ENCODE measurements around the gene CPEB3. TPM values are rescaled to one million over a fixed set of nuclear protein-coding genes. Genes with fewer than 3 reads are reported as not detected.
A peak's percentile ranks its signal among the peaks of the same experiment; 100 is the strongest.

The CPEB3 gene
- total and polyA plus RNA-seq, 12 donors = 0.71 to 17.6 (median 13.3) TPM

GRCh38 chr10:92239151-92239599 is 51.7 kb downstream of the CPEB3 start:
- H3K9me3 ChIP-seq = no peaks in the 10 kb centered on the region
- H3K36me3 ChIP-seq = peaks cover 0 to 17% (median 0%) of the 10 kb centered on the region in 9 donors
- peaks cover 3 to 72% (median 42%) of the 10 kb centered on the region in 9 donors for H3K4me1 ChIP-seq
- H3K27ac ChIP-seq = peak overlapping the region; percentile 77 to 94 (median 87)
- H3K4me3 ChIP-seq = peak overlapping the region; percentile 58 to 91 (median 76)
- intact Hi-C loops (cut with DNase I) = loop anchor here in 6 of 10 donors (2.0 to 10.0 kb wide), 5 partner anchors 52 to 152 kb away; partner anchors contain the start of genes CPEB3 (in 2 of the 6) and MARCHF5 (in 2 of the 6)
- no peak for TF ChIP-seq CTCF (IDR thresholded peaks at IDR 0.05)
- ATAC-seq (peak in 3 of 8 donors; percentile 1 to 53 (median 9)), DNase-seq (no peak)
- H3K27me3 ChIP-seq = no peaks in the 10 kb centered on the region
- 11 to 14% methylated on average over 26 to 27 of the region's 27 CpGs for WGBS, 2 donors

DNA sequence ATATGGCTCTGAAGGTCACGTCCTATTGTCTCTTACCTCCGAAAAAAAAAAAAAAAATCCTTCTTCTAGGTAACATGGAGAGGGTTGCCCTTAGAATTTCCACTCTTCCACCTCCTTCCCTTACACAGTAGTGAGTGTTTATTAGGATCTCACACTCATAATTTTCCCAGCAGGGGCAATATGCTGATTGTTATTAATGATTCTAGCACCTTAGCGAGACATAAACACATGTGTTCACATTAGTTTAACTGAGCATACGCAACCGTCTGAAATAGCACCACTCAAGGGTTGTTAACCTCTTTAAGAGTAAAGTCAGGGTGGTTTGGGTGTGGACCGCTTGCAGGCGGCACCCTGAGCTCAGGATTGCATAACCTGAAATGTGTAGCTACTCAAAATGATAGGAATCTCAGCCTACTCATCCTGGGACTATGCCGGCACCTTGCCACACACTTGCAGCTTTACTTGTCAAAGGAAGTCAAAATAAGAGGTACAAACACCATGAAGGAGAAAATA is 52.2 kb downstream of the CPEB3 start:
- Histone ChIP-seq H3K27me3 (no peaks in the 10 kb centered on the region), H3K4me1 (peaks cover 3 to 67% (median 38%) of the 10 kb centered on the region in 9 donors), H3K4me3 (peak overlapping the region; percentile 58 to 91 (median 76)), H3K9me3 (no peaks in the 10 kb centered on the region), H3K36me3 (peaks cover 0 to 22% (median 0%) of the 10 kb centered on the region in 9 donors), H3K27ac (peak overlapping the region; percentile 77 to 94 (median 87))
- DNase-seq = no peak
- WGBS, 2 donors = 35 to 49% methylated on average over 8 of the region's 8 CpGs
- intact Hi-C loops (cut with DNase I) = loop anchor here in 6 of 10 donors (2.0 to 10.0 kb wide), 5 partner anchors 52 to 151 kb away; partner anchors contain the start of genes CPEB3 (in 2 of the 6) and MARCHF5 (in 2 of the 6)
- TF ChIP-seq CTCF (IDR thresholded peaks at IDR 0.05) = no peak
- ATAC-seq = peak in 5 of 8 donors; percentile 13 to 43 (median 29)

DNA sequence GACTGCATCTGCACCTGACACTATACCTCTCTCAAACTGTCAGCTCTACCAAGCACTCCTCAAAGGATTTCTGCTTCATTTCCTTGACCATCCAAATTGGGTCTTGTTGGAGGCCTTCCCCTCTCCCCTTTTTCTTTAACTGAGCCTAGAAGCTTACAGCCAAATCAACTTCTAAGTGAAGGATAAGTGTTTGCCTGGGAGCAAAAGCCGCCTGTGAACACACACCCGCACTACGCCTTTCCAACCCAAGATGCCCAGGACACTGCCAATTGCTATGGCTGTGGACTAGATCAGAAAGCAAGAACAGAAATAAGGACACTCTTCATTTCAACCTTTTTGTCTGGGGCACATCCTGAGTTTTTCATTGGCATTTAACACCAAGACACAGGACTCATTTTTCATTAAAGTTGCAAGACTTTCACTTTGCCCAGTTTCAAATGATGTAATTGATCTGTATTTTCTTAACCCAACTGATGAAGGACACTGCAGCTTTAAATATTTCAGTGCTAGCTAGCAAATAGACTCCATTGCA is 52.8 kb downstream of the CPEB3 start:
- 53 to 77% methylated on average over 3 of the region's 3 CpGs for WGBS, 2 donors
- H3K4me3 ChIP-seq = peak overlapping the region; percentile 4 to 91 (median 73)

More for the DNA sequence above, 52.8 kb downstream of the CPEB3 start:
- Histone ChIP-seq H3K36me3 (peaks cover 0 to 28% (median 0%) of the 10 kb centered on the region in 9 donors), H3K27ac (peak overlapping the region; percentile 77 to 94 (median 87)), H3K9me3 (no peaks in the 10 kb centered on the region), H3K4me1 (peaks cover 3 to 65% (median 35%) of the 10 kb centered on the region in 9 donors), H3K27me3 (no peaks in the 10 kb centered on the region)
- intact Hi-C loops (cut with DNase I) = loop anchor here in 6 of 10 donors (2.0 to 10.0 kb wide), 5 partner anchors 53 to 151 kb away; partner anchors contain the start of genes CPEB3 (in 2 of the 6) and MARCHF5 (in 2 of the 6)
- no peak for TF ChIP-seq CTCF (IDR thresholded peaks at IDR 0.05)
- DNase-seq = no peak
- no peak for ATAC-seq

All from heart right ventricle (tissue), 16 donors.